HepG2 (cell line): ENCODE results near the gene PRPF18. TPM values are rescaled to one million over a fixed set of nuclear protein-coding genes. Genes with fewer than 3 reads are reported as not detected.

Source experiments
- MZF1 ChIP-seq: sonication (generic); formaldehyde crosslinking; IDR thresholded peaks from 2 replicates; pipeline ENCODE4 v1.8.1; 2023; ENCODE audit warnings: mild to moderate bottlenecking, missing genetic modification reagents, borderline replicate concordance
- NCOA1 ChIP-seq: sonication (generic); formaldehyde crosslinking; IDR thresholded peaks from 2 replicates; pipeline ENCODE4 v1.9.0; 2021; ENCODE audit warnings: missing genetic modification reagents
- PAF1 ChIP-seq: IDR thresholded peaks from 2 replicates; pipeline ENCODE4 v1.6.1; 2016; ENCODE audit warnings: missing genetic modification reagents, missing compliant biosample characterization
- SMC3 ChIP-seq: IDR thresholded peaks from 2 replicates; pipeline ENCODE4 v1.6.1; 2011; ENCODE audit warnings: low read length, improper control_type of control experiment
- WIZ ChIP-seq: sonication (generic); formaldehyde crosslinking; IDR thresholded peaks from 2 replicates; pipeline ENCODE4 v1.5.1; 2020; ENCODE audit warnings: mild to moderate bottlenecking, missing genetic modification reagents
- ZFP90 ChIP-seq: sonication (generic); formaldehyde crosslinking; IDR thresholded peaks from 2 replicates; pipeline ENCODE4 v1.8.0; 2022; ENCODE audit warnings: missing genetic modification reagents, mild to moderate bottlenecking, inconsistent platforms, borderline replicate concordance
- polyA plus RNA-seq, 8 experiments: library from polyadenylated mRNA; depleted of rRNA in 3 of 8; stranded (reverse) in 7 of 8; unstranded in 1 of 8; fragments of >200 nt; fragmentation: Illumina TruSeq in 4 of 8; extraction: Trizol in 4 of 8; gene quantifications; 2 replicates each; pipeline versions ENCODE4 v1.2.1 to v1.2.3, GENCODE V29; 2011 to 2016; ENCODE audit warnings: low read depth in 4 of 8, missing spikeins in 1 of 8, mixed read lengths in 1 of 8; ENCODE audit not compliant: insufficient read depth in 1 of 8
- total RNA-seq, 5 experiments: library from RNA; depleted of rRNA; stranded (reverse); fragments of >200 nt; fragmentation: Illumina TruSeq; extraction: Trizol; gene quantifications; 2 replicates each; pipeline ENCODE4 v1.2.3, GENCODE V29; 2016; ENCODE audit warnings: low read depth in 1 of 5
- TF ChIP-seq, protein P1 (sequence below): sonication (generic); formaldehyde crosslinking; IDR thresholded peaks from 2 replicates; pipeline ENCODE4 v1.8.0; 2023; ENCODE audit warnings: mild to moderate bottlenecking, missing genetic modification reagents
- TF ChIP-seq, protein P2 (sequence below): sonication (generic); formaldehyde crosslinking; IDR thresholded peaks from 2 replicates; pipeline ENCODE4 v1.4.0; 2020; ENCODE audit warnings: missing genetic modification reagents
- TF ChIP-seq, protein P3 (sequence below): sonication (generic); formaldehyde crosslinking; IDR thresholded peaks from 2 replicates; pipeline ENCODE4 v1.5.0; 2020; ENCODE audit warnings: mild to moderate bottlenecking, missing genetic modification reagents, moderate library complexity

PRPF18 gene
- total and polyA plus RNA-seq, 2 of the 13 experiments (the other 11 are each of a cell fraction or from before 2014, with no cell fraction given): 6.1 to 17.2 TPM

DNA sequence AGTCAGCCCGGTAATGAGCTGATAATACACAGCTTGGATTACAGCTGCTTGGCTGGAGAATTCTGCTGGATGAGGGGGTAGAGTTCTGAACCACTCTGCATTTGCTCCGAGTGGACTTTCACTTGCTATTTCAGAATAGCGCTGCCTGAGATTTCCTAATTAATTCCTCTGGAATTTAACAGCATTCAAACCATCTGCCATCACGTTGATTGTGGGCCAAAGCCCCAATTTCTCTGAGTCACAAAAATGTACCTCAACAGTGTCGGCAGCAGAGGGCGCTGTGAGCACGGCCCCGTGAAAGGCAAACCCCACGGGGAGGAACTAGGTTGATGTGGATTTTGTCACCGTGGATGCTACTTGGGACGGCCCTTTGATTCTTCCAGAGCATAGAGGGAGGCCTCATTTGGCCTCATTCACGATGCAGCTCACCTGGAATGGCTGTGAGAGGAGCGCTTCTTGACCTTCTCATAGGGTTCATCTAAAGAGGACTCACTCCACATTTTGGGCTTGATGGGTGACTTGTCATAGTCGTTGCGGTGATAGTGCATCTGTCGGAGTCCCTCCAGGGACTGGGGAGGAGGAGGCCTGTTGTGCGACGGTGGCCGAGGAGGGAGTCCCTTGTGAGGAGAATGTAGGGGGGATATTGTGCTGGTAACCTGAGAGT, 73.3 kb downstream of the PRPF18 start (continued):
- TF ChIP-seq, protein P1, sequence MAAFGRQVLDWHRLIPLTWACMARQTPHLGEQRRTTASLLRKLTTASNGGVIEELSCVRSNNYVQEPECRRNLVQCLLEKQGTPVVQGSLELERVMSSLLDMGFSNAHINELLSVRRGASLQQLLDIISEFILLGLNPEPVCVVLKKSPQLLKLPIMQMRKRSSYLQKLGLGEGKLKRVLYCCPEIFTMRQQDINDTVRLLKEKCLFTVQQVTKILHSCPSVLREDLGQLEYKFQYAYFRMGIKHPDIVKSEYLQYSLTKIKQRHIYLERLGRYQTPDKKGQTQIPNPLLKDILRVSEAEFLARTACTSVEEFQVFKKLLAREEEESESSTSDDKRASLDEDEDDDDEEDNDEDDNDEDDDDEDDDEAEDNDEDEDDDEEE (CRISPR knock-in tag): no peak
- TF ChIP-seq, protein P2, sequence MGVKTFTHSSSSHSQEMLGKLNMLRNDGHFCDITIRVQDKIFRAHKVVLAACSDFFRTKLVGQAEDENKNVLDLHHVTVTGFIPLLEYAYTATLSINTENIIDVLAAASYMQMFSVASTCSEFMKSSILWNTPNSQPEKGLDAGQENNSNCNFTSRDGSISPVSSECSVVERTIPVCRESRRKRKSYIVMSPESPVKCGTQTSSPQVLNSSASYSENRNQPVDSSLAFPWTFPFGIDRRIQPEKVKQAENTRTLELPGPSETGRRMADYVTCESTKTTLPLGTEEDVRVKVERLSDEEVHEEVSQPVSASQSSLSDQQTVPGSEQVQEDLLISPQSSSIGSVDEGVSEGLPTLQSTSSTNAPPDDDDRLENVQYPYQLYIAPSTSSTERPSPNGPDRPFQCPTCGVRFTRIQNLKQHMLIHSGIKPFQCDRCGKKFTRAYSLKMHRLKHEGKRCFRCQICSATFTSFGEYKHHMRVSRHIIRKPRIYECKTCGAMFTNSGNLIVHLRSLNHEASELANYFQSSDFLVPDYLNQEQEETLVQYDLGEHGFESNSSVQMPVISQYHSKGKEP (CRISPR knock-in tag): no peak
- TF ChIP-seq SMC3 (peak; percentile 95), WIZ (CRISPR knock-in tag) (no peak), MZF1 (CRISPR knock-in tag) (no peak), PAF1 (CRISPR knock-in tag) (no peak), NCOA1 (CRISPR knock-in tag) (no peak), ZFP90 (CRISPR knock-in tag) (no peak)
- TF ChIP-seq, protein P3, sequence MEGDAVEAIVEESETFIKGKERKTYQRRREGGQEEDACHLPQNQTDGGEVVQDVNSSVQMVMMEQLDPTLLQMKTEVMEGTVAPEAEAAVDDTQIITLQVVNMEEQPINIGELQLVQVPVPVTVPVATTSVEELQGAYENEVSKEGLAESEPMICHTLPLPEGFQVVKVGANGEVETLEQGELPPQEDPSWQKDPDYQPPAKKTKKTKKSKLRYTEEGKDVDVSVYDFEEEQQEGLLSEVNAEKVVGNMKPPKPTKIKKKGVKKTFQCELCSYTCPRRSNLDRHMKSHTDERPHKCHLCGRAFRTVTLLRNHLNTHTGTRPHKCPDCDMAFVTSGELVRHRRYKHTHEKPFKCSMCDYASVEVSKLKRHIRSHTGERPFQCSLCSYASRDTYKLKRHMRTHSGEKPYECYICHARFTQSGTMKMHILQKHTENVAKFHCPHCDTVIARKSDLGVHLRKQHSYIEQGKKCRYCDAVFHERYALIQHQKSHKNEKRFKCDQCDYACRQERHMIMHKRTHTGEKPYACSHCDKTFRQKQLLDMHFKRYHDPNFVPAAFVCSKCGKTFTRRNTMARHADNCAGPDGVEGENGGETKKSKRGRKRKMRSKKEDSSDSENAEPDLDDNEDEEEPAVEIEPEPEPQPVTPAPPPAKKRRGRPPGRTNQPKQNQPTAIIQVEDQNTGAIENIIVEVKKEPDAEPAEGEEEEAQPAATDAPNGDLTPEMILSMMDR (CRISPR knock-in tag): peak; percentile 92
